HG02981 (cell line): ENCODE data around the gene ZFYVE28.

Experiments used
- ATAC-seq: cut with Tn5 transposase; IDR thresholded peaks from one replicate; pipeline ENCODE4 v1.9.1; 2021; ENCODE audit warnings: mild to moderate bottlenecking, moderate library complexity; ENCODE audit not compliant: unreplicated experiment

ZFYVE28 gene

GRCh38 chr4:2354760-2355159, 63.7 kb downstream of the ZFYVE28 start:
- no peak for ATAC-seq

- no peak for ATAC-seq
Observed at GRCh38 chr4:2354118-2354517, 64.3 kb downstream of the ZFYVE28 start.

- ATAC-seq = no peak
Observed at GRCh38 chr4:2353222-2354107, 65.0 kb downstream of the ZFYVE28 start.

- no peak for ATAC-seq
Observed at GRCh38 chr4:2352729-2353221, 65.7 kb downstream of the ZFYVE28 start.

- ATAC-seq = no peak
Observed at GRCh38 chr4:2352171-2352570, 66.3 kb downstream of the ZFYVE28 start.

GRCh38 chr4:2350982-2351381, 67.5 kb downstream of the ZFYVE28 start:
- ATAC-seq = no peak

GRCh38 chr4:2348786-2349185, 69.7 kb downstream of the ZFYVE28 start:
- ATAC-seq = no peak

- ATAC-seq = no peak
Observed at GRCh38 chr4:2347190-2347589, 71.3 kb downstream of the ZFYVE28 start.

GRCh38 chr4:2343476-2343875, 75.0 kb downstream of the ZFYVE28 start:
- no peak for ATAC-seq

- no peak for ATAC-seq
Observed at GRCh38 chr4:2341911-2342652, 76.4 kb downstream of the ZFYVE28 start.

GRCh38 chr4:2341261-2341841, 77.1 kb downstream of the ZFYVE28 start:
- no peak for ATAC-seq

GRCh38 chr4:2340272-2341061, 78.0 kb downstream of the ZFYVE28 start:
- ATAC-seq = no peak

- ATAC-seq = no peak
Observed at GRCh38 chr4:2339458-2340271, 78.8 kb downstream of the ZFYVE28 start.

- no peak for ATAC-seq
Observed at GRCh38 chr4:2338754-2339457, 79.5 kb downstream of the ZFYVE28 start.

GRCh38 chr4:2337896-2338295, 80.5 kb downstream of the ZFYVE28 start:
- ATAC-seq = no peak

- ATAC-seq = no peak
Observed at GRCh38 chr4:2337131-2337723, 81.2 kb downstream of the ZFYVE28 start.

- ATAC-seq = no peak
Observed at GRCh38 chr4:2336659-2337058, 81.8 kb downstream of the ZFYVE28 start.

GRCh38 chr4:2335729-2336101, 82.7 kb downstream of the ZFYVE28 start:
- no peak for ATAC-seq
